Activated T-cell treated with anti-CD3 and anti-CD28 coated beads, Interleukin-2, amount 50 U/mL, for 24 hours (primary cell): ENCODE results near the gene L1TD1.
"Not testable (repeated sequence)": the region's sequence is repeated elsewhere in the genome, so short reads cannot be mapped to it uniquely, and the experiment has no call there.

Source experiments
- DNase-seq: peaks from one replicate; pipeline ENCODE4 v3.0.0-alpha.2; 2020
- H3K27ac Mint-ChIP-seq: 2 replicates; pipeline ENCODE4 v1.8.0; 2020; ENCODE audit warnings: mild to moderate bottlenecking, mixed read lengths
- H3K27me3 Mint-ChIP-seq: 2 replicates; pipeline ENCODE4 v1.8.0; 2020; ENCODE audit warnings: mixed read lengths
- H3K36me3 Mint-ChIP-seq: 2 replicates; pipeline ENCODE4 v1.8.0; 2020; ENCODE audit warnings: low read depth, mixed read lengths
- H3K4me1 Mint-ChIP-seq: 2 replicates; pipeline ENCODE4 v1.8.0; 2020; ENCODE audit warnings: low read depth, mixed read lengths
- H3K4me3 Mint-ChIP-seq: 2 replicates; pipeline ENCODE4 v1.8.0; 2020; ENCODE audit warnings: mild to moderate bottlenecking, moderate library complexity, mixed read lengths
- H3K9me3 Mint-ChIP-seq: 2 replicates; pipeline ENCODE4 v1.8.0; 2020; ENCODE audit warnings: mixed read lengths

The L1TD1 gene

GRCh38 chr1:62194651-62195544, at the start of gene L1TD1:
Gene L1TD1 (plus strand): TSS chr1:62194849. CDS start chr1:62206629, 11,780 bp downstream.
- no peak for DNase-seq
- peak within 1 kb of the TSS; percentile 25 for H3K4me3 Mint-ChIP-seq
- H3K4me1 Mint-ChIP-seq: peaks cover 6% of the 10 kb centered on the region
- no peak within 1 kb of the TSS for H3K27ac Mint-ChIP-seq
- no peaks in the 10 kb centered on the region for H3K36me3 Mint-ChIP-seq
- no peaks in the 10 kb centered on the region for H3K9me3 Mint-ChIP-seq
- peaks cover 49% of the 10 kb centered on the region for H3K27me3 Mint-ChIP-seq

- H3K4me3 Mint-ChIP-seq: no peak overlapping the region
- no peaks in the 10 kb centered on the region for H3K27me3 Mint-ChIP-seq
Measured at GRCh38 chr1:62159940-62160348, 34.7 kb upstream of the L1TD1 start.

GRCh38 chr1:62161711-62162110, 32.9 kb upstream of the L1TD1 start:
- no peaks in the 10 kb centered on the region for H3K27me3 Mint-ChIP-seq
- peaks cover 4% of the 10 kb centered on the region for H3K36me3 Mint-ChIP-seq
- no peak for DNase-seq
- H3K27ac Mint-ChIP-seq: no peak overlapping the region
- H3K9me3 Mint-ChIP-seq: no peaks in the 10 kb centered on the region
- no peak overlapping the region for H3K4me3 Mint-ChIP-seq
- no peaks in the 10 kb centered on the region for H3K4me1 Mint-ChIP-seq

More at GRCh38 chr1:62159940-62160348, 34.7 kb upstream of the L1TD1 start:
- Mint-ChIP-seq H3K4me1 (no peaks in the 10 kb centered on the region), H3K9me3 (no peaks in the 10 kb centered on the region), H3K27ac (no peak overlapping the region), H3K36me3 (peaks cover 4% of the 10 kb centered on the region)
- no peak for DNase-seq

- not testable (repeated sequence) for H3K9me3 Mint-ChIP-seq, H3K4me1 Mint-ChIP-seq, DNase-seq, H3K4me3 Mint-ChIP-seq, H3K36me3 Mint-ChIP-seq, H3K27ac Mint-ChIP-seq
- peaks cover 12% of the 10 kb centered on the region for H3K27me3 Mint-ChIP-seq
Measured at GRCh38 chr1:62170380-62170779, 24.3 kb upstream of the L1TD1 start.

- no peak overlapping the region for H3K27ac Mint-ChIP-seq
- no peaks in the 10 kb centered on the region for H3K4me1 Mint-ChIP-seq
- no peaks in the 10 kb centered on the region for H3K9me3 Mint-ChIP-seq
- H3K27me3 Mint-ChIP-seq: peaks cover 12% of the 10 kb centered on the region
- DNase-seq: no peak
- H3K4me3 Mint-ChIP-seq: no peak overlapping the region
- H3K36me3 Mint-ChIP-seq: no peaks in the 10 kb centered on the region
Measured at GRCh38 chr1:62175568-62176179, 19.0 kb upstream of the L1TD1 start.

GRCh38 chr1:62176597-62177312, 17.9 kb upstream of the L1TD1 start:
- H3K36me3 Mint-ChIP-seq: no peaks in the 10 kb centered on the region
- H3K27ac Mint-ChIP-seq: no peak overlapping the region
- no peak overlapping the region for H3K4me3 Mint-ChIP-seq
- H3K4me1 Mint-ChIP-seq: no peaks in the 10 kb centered on the region
- DNase-seq: no peak
- H3K27me3 Mint-ChIP-seq: peaks cover 5% of the 10 kb centered on the region
- no peaks in the 10 kb centered on the region for H3K9me3 Mint-ChIP-seq

- Mint-ChIP-seq H3K36me3 (no peaks in the 10 kb centered on the region), H3K27ac (no peak overlapping the region), H3K27me3 (no peaks in the 10 kb centered on the region), H3K9me3 (no peaks in the 10 kb centered on the region), H3K4me3 (no peak overlapping the region), H3K4me1 (no peaks in the 10 kb centered on the region)
- no peak for DNase-seq
Measured at GRCh38 chr1:62177621-62178020, 17.0 kb upstream of the L1TD1 start.

GRCh38 chr1:62178372-62178771, 16.3 kb upstream of the L1TD1 start:
- H3K9me3 Mint-ChIP-seq: no peaks in the 10 kb centered on the region
- no peak for DNase-seq
- no peaks in the 10 kb centered on the region for H3K4me1 Mint-ChIP-seq
- H3K36me3 Mint-ChIP-seq: no peaks in the 10 kb centered on the region
- no peak overlapping the region for H3K27ac Mint-ChIP-seq
- no peaks in the 10 kb centered on the region for H3K27me3 Mint-ChIP-seq
- H3K4me3 Mint-ChIP-seq: no peak overlapping the region

- not testable (repeated sequence) for H3K9me3 Mint-ChIP-seq
Measured at GRCh38 chr1:62180054-62180453, 14.6 kb upstream of the L1TD1 start.

GRCh38 chr1:62180639-62181038, 14.0 kb upstream of the L1TD1 start:
- Mint-ChIP-seq H3K27me3 (peaks cover 3% of the 10 kb centered on the region), H3K4me3 (no peak overlapping the region), H3K27ac (no peak overlapping the region), H3K36me3 (no peaks in the 10 kb centered on the region), H3K9me3 (no peaks in the 10 kb centered on the region), H3K4me1 (no peaks in the 10 kb centered on the region)
- DNase-seq: no peak

More at GRCh38 chr1:62180054-62180453, 14.6 kb upstream of the L1TD1 start:
- H3K36me3 Mint-ChIP-seq, H3K4me3 Mint-ChIP-seq, H3K4me1 Mint-ChIP-seq, DNase-seq, H3K27me3 Mint-ChIP-seq, H3K27ac Mint-ChIP-seq: not testable (repeated sequence)

- Mint-ChIP-seq H3K27ac (no peak overlapping the region), H3K4me1 (no peaks in the 10 kb centered on the region), H3K27me3 (peaks cover 3% of the 10 kb centered on the region), H3K36me3 (no peaks in the 10 kb centered on the region), H3K4me3 (no peak overlapping the region), H3K9me3 (no peaks in the 10 kb centered on the region)
- no peak for DNase-seq
Measured at GRCh38 chr1:62181532-62181931, 13.1 kb upstream of the L1TD1 start.

- not testable (repeated sequence) for H3K4me3 Mint-ChIP-seq, H3K27ac Mint-ChIP-seq, H3K9me3 Mint-ChIP-seq, H3K27me3 Mint-ChIP-seq, H3K4me1 Mint-ChIP-seq, H3K36me3 Mint-ChIP-seq, DNase-seq
Measured at GRCh38 chr1:62182157-62182556, 12.5 kb upstream of the L1TD1 start.

GRCh38 chr1:62183164-62184020, 11.3 kb upstream of the L1TD1 start:
- H3K27me3 Mint-ChIP-seq, H3K4me3 Mint-ChIP-seq, H3K4me1 Mint-ChIP-seq, H3K9me3 Mint-ChIP-seq, H3K27ac Mint-ChIP-seq, H3K36me3 Mint-ChIP-seq, DNase-seq: not testable (repeated sequence)

- Mint-ChIP-seq H3K9me3 (no peaks in the 10 kb centered on the region), H3K4me1 (no peaks in the 10 kb centered on the region), H3K4me3 (no peak overlapping the region), H3K36me3 (no peaks in the 10 kb centered on the region), H3K27ac (no peak overlapping the region), H3K27me3 (peaks cover 3% of the 10 kb centered on the region)
- no peak for DNase-seq
Measured at GRCh38 chr1:62184336-62184735, 10.3 kb upstream of the L1TD1 start.
